C4-2B (cell line): Measurements from ENCODE around the gene ADAMTS1.

ENCODE experiments used
- H3K27ac ChIP-seq: fragments of 450-650 bp; 2 replicates; pipeline ENCODE4 v1.5.1; 2017
- ZFX ChIP-seq: fragments of 450-650 bp; IDR thresholded peaks from 2 replicates; pipeline ENCODE4 v1.6.1; 2017
- TF ChIP-seq, protein P1 (sequence below): fragments of 450-650 bp; conservative IDR thresholded peaks from 2 replicates; pipeline ENCODE4 v1.5.1; 2017; ENCODE audit warnings: mild to moderate bottlenecking

The ADAMTS1 gene

DNA sequence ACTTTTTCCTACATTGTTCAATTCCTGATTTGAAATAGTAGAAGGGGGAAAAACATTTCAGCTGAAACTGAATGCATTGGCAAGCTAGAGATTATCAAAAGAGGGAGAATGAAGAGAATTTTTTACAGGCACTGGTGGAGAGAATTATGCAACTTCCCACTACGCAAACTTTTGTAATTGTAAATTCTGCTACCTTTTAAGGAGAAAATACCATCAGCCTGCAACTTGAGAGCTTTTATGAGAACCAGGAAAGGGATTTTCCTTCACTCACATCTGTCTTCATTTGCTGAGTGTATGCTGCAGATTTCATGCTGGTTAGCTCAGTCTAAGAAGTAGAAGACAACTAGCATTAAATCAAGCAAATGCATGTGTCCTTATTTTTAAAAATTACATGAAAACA is 43.7 kb downstream of the ADAMTS1 start:
- TF ChIP-seq, protein P1, sequence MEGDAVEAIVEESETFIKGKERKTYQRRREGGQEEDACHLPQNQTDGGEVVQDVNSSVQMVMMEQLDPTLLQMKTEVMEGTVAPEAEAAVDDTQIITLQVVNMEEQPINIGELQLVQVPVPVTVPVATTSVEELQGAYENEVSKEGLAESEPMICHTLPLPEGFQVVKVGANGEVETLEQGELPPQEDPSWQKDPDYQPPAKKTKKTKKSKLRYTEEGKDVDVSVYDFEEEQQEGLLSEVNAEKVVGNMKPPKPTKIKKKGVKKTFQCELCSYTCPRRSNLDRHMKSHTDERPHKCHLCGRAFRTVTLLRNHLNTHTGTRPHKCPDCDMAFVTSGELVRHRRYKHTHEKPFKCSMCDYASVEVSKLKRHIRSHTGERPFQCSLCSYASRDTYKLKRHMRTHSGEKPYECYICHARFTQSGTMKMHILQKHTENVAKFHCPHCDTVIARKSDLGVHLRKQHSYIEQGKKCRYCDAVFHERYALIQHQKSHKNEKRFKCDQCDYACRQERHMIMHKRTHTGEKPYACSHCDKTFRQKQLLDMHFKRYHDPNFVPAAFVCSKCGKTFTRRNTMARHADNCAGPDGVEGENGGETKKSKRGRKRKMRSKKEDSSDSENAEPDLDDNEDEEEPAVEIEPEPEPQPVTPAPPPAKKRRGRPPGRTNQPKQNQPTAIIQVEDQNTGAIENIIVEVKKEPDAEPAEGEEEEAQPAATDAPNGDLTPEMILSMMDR = no peak
- no peak for TF ChIP-seq ZFX
- H3K27ac ChIP-seq = no peak overlapping the region

DNA sequence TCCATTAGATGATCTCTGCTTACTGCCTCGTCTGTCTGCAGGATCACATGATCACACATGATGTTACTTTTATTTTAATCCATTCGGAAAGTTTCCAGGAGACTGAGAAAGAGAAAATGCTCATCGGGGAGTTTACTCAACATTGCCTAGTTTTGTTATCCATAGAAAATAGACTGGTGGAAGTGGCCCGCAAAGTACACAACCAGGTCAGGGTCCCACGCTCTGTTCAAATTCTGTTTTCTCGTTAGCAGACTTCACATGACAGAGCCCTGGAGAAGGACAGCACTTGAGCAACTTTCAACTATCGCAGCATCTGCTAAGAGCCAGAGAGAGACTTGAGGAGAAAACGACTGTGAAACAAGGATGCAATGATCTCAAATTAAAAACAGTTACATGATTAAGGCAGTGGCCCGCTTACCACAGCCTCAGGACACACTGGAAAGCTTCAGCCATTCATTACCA is 44.2 kb downstream of the ADAMTS1 start:
- no peak overlapping the region for H3K27ac ChIP-seq
- TF ChIP-seq, protein P1 = no peak
- TF ChIP-seq ZFX = no peak

DNA sequence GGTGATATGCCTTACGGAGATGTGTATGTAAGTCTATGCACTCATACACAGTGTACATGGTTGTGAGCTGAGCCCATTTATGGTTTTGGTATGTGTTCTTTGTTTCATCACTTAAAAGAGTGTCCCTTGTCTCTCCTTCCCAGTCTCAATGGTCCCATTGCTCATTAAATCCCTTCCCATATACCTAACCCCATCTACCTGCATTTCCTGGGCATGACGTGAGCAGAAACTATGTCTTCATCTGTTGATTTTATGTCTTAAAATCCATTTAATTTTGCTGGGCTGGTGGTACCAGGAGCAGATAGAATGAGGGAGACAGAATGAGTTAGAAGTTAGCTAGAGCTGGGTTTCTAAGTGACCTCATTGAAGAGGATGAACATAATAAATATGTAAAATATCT is 44.8 kb downstream of the ADAMTS1 start:
- TF ChIP-seq, protein P1 = no peak
- no peak for TF ChIP-seq ZFX

DNA sequence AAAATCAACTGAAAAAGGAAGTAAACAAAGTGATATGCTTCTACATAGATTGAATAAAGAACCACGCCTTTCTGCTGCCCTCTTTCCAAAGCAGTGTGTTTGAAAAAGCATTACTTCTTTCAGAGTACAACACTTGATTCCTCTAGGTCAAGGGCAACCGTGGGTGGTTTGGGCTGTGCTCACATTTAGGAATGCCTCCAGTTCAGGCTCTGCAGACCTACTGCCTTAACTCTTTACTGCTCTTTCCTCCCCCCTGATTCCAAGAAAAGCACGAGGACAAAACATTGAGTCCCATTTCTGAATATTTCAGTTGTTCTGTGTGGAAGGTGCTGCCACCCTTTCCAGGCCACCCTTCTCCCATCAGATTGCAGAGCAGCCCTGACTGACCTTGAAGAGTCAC is 45.2 kb downstream of the ADAMTS1 start:
- TF ChIP-seq, protein P1 = no peak
- TF ChIP-seq ZFX = no peak
- H3K27ac ChIP-seq = 0 out of 2 replicates have a peak overlapping the region, but pooled peaks have one; percentile 15

More for the DNA sequence above, 44.8 kb downstream of the ADAMTS1 start:
- 0 out of 2 replicates have a peak overlapping the region, but pooled peaks have one; percentile 15 for H3K27ac ChIP-seq

DNA sequence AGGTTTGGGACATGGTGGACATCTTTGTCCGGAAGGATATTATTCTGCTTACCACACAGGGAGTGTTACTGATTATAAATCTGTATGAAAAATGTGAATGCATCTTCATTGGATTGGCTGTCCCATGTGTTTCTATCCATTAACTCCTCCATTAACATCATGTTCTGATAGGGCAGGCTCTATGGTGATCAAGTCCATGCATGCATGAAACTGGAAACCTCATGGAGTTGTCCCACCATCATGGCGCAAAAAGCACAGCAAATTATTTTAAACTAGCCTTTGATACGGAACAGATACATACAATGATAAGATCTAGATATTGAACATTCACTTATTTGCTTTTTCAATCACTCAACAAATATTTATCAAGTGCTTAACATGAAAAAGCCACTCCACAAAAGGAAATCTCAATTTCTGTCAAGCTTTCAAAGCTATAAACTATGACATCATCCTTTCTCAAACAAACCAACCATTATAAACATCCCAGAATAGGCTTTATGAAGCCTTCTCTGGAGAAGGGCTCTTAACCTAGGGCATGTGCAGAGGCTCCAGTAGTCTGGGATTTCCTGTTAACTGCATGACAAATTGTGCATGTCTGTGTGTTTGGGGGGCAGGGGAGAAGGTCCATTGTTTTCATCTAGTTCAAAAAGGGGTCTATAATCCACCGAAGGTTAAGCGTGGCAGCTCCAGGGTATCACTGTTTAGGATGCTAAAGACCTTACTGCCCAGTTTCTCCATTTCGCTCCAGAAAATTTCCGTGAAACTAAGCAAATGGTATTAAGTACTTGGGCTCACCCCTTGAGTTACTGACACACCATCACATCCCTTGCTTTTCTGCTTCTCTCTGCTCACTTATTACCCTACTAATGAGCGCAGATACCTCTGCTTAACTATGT is 46.1 kb downstream of the ADAMTS1 start:
- no peak for TF ChIP-seq ZFX
- TF ChIP-seq, protein P1 = no peak
- H3K27ac ChIP-seq = no peak overlapping the region; the same call in 1 of the 2 replicates

DNA sequence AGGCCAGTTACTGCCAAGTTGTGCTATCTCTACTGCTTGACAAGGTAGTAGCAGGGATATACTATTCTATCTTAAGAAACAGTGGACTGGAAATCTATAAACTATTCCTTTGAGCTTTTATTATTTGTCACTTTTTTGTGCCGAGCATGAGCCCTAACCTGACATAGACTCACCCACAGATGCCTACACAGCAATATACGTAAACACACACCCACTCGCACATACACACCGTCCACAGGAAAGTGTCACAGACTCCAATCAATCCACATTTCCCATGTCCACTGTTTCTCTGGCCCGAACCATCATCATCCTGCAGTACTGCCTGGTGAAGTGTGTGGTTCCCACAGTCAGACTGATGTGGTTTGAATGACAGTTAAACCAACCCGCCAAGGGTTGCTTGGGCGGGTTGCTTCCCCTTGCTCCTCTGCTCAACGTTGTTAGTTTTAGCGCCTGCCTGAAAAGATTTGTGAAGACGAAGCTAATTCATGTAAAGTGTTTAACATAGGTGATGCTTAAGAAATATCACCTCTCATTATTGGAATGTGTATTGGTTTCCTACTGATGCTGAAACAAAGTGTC is 47.2 kb downstream of the ADAMTS1 start:
- no peak overlapping the region for H3K27ac ChIP-seq
- no peak for TF ChIP-seq ZFX
- TF ChIP-seq, protein P1 = no peak

DNA sequence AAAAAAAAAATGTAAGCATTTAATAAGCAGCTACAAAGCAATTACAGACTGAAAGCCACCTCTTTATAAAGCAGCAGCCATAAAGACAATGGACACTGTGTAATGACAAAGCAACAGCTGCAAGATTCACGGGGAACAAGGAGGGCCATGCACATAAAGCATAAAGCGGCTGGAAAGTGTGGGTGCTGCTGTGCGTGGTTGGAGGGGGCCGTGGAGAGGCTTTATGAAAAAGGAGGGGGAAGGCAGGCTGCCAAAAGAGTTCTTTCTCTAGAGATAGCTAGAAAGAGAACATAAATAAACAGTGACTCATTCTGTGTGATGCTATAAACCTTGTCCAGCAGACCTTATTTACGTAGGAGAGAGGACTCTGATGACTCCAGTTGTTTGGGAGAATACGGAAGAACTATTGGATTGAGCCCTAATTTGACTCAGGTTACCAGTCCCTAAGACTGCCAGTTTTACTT is 49.3 kb downstream of the ADAMTS1 start:
- no peak for TF ChIP-seq ZFX
- TF ChIP-seq, protein P1 = no peak
- no peak overlapping the region for H3K27ac ChIP-seq
